Gastroesophageal sphincter (tissue), 4 donors: Measurements from ENCODE around the gene PLOD3. TPM values are rescaled to one million over a fixed set of nuclear protein-coding genes. Genes with fewer than 3 reads are reported as not detected.
A peak's percentile ranks its signal among the peaks of the same experiment; 100 is the strongest.
"Not testable (repeated sequence)": the region's sequence is repeated elsewhere in the genome, so short reads cannot be mapped to it uniquely, and the experiment has no call there.

ENCODE experiments used
- ATAC-seq: fragments of 150-250 bp; one replicate; pipeline ENCODE4 v1.9.1; 2016; ENCODE audit warnings: mild to moderate bottlenecking, moderate library complexity
- H3K27ac ChIP-seq, 4 donors: fragments of 200-600 bp; sonication (generic) in 3 of 4; 1 replicate in 3 of 4; 2 replicates in 1 of 4; pipeline ENCODE4 v1.5.1; 2016 to 2019
- H3K27me3 ChIP-seq: fragments of 200-600 bp; sonication (generic); one replicate; pipeline ENCODE4 v1.5.1; 2019
- H3K36me3 ChIP-seq, 2 donors: fragments of 200-600 bp; sonication (generic); one replicate each; pipeline ENCODE4 v1.5.1; 2019; ENCODE audit warnings: control low read depth in 1 of 2
- H3K4me1 ChIP-seq, 3 donors: fragments of 200-600 bp; sonication (generic); 1 replicate in 2 of 3; 2 replicates in 1 of 3; pipeline ENCODE4 v1.5.1; 2016 to 2019; ENCODE audit warnings: control low read depth in 2 of 3
- H3K4me3 ChIP-seq, 2 donors: fragments of 200-600 bp; sonication (generic); one replicate each; pipeline ENCODE4 v1.5.1; 2019; ENCODE audit warnings: mild to moderate bottlenecking in 1 of 2, moderate library complexity in 1 of 2
- H3K9me3 ChIP-seq, 3 donors: fragments of 200-600 bp; sonication (generic); one replicate each; pipeline ENCODE4 v1.5.1; 2017 to 2019; ENCODE audit warnings: control low read depth in 2 of 3
- EP300 ChIP-seq: sonication (generic); formaldehyde crosslinking; IDR thresholded peaks from one replicate; pipeline ENCODE4 v1.6.1; 2017; ENCODE audit warnings: antibody characterized with exemption, mild to moderate bottlenecking
- POLR2A ChIP-seq, 2 donors: fragments of 450-650 bp; IDR thresholded peaks; one replicate each; pipeline ENCODE4 v1.6.1; 2017; ENCODE audit warnings: antibody characterized with exemption in 2 of 2, mild to moderate bottlenecking in 2 of 2, moderate library complexity in 1 of 2
- POLR2AphosphoS5 ChIP-seq: sonication (generic); formaldehyde crosslinking; IDR thresholded peaks from one replicate; pipeline ENCODE4 v1.6.1; 2017; ENCODE audit warnings: antibody characterized with exemption
- WGBS, 2 donors: methylation state at CpG; one replicate each; pipeline ENCODE4 v1.1.5; 2018; ENCODE audit warnings: low coverage in 1 of 2; 5-methylcytosine and 5-hydroxymethylcytosine counted together
- total RNA-seq, 4 donors: library from RNA; depleted of rRNA; stranded (reverse); fragments of >200 nt; gene quantifications; one replicate each; pipeline ENCODE4 v1.1.0, GENCODE V29; 2016
- TF ChIP-seq, protein P1 (sequence below), 4 experiments: fragments of 200-600 bp in 2 of 4; fragments of 450-650 bp in 2 of 4; sonication (generic) in 1 of 4; IDR thresholded peaks; one replicate each; pipeline ENCODE4 v1.5.1; 2017 to 2019; ENCODE audit warnings: antibody characterized with exemption in 4 of 4, mild to moderate bottlenecking in 2 of 4, moderate library complexity in 2 of 4

Gene PLOD3
- total RNA-seq, 4 donors from 2014 or later: 35.0 to 51.3 (median 43.6) TPM

DNA sequence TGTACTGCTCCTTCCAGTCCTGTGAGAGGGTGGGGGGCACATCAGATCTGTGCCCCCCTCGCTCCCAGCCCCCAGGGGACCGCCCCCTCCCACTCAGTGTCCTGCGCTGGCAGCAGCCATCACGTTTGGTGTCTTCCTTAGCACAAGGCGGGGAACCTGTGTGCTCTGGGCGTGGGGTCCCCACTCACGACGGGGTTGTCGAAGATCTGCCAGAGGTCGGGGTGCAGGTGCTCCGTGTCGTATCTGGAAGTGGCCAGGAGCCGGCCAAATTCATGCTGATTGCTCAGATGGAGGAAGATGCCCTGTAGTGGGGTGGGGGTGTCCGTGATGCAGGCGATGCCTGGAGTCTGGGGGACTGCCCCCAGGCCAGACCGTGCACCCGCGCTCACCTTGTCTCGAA, 7.2 kb downstream of the PLOD3 start:
- H3K9me3 ChIP-seq: no peaks in the 10 kb centered on the region
- H3K27me3 ChIP-seq: no peaks in the 10 kb centered on the region
- H3K36me3 ChIP-seq: peaks cover 0 to 96% of the 10 kb centered on the region in 2 donors
- TF ChIP-seq POLR2AphosphoS5 (no peak), POLR2A (IDR thresholded peaks at IDR 0.05) (no peak), EP300 (no peak)
- TF ChIP-seq, protein P1, sequence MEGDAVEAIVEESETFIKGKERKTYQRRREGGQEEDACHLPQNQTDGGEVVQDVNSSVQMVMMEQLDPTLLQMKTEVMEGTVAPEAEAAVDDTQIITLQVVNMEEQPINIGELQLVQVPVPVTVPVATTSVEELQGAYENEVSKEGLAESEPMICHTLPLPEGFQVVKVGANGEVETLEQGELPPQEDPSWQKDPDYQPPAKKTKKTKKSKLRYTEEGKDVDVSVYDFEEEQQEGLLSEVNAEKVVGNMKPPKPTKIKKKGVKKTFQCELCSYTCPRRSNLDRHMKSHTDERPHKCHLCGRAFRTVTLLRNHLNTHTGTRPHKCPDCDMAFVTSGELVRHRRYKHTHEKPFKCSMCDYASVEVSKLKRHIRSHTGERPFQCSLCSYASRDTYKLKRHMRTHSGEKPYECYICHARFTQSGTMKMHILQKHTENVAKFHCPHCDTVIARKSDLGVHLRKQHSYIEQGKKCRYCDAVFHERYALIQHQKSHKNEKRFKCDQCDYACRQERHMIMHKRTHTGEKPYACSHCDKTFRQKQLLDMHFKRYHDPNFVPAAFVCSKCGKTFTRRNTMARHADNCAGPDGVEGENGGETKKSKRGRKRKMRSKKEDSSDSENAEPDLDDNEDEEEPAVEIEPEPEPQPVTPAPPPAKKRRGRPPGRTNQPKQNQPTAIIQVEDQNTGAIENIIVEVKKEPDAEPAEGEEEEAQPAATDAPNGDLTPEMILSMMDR (IDR thresholded peaks at IDR 0.05): no peak
- H3K4me3 ChIP-seq: no peak overlapping the region
- peaks cover 0 to 7% (median 0%) of the 10 kb centered on the region in 3 donors for H3K4me1 ChIP-seq
- no peak overlapping the region for H3K27ac ChIP-seq
- no peak for ATAC-seq
- 40% methylated on average over 1 of the region's 19 CpGs; no CpG with 5 or more reads in 1 of the 2 donors for WGBS, 2 donors

DNA sequence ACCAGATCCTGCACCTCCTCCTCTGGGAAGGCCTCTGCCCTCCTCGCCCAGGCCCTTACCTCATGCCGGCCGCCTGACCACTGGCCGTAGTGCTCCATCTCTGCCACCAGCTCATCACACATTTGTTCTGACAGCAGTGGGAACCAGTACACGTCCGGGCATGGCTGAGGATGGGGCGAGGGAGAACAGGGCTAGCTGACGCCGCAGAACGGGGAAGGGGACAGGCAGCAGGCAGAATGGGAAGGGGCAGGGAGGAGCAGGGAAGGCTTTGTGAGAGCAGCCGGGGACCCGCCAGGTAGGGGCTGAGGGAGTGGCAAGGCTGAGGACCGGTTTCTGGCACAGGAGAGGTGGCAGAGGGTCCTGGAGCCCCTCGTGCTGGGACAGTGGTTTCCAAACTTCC, 8.6 kb downstream of the PLOD3 start:
- WGBS, 2 donors: 87 to 93% methylated on average over 8 of the region's 14 CpGs
- H3K36me3 ChIP-seq: peaks cover 0 to 82% of the 10 kb centered on the region in 2 donors
- H3K27ac ChIP-seq: no peak overlapping the region
- TF ChIP-seq, protein P1 (IDR thresholded peaks at IDR 0.05): no peak
- no peak for TF ChIP-seq POLR2A (IDR thresholded peaks at IDR 0.05)
- TF ChIP-seq EP300: no peak
- TF ChIP-seq POLR2AphosphoS5: no peak
- no peak overlapping the region for H3K4me3 ChIP-seq
- no peaks in the 10 kb centered on the region for H3K4me1 ChIP-seq
- no peaks in the 10 kb centered on the region for H3K9me3 ChIP-seq
- H3K27me3 ChIP-seq: peaks cover under 1% of the 10 kb centered on the region
- no peak for ATAC-seq

DNA sequence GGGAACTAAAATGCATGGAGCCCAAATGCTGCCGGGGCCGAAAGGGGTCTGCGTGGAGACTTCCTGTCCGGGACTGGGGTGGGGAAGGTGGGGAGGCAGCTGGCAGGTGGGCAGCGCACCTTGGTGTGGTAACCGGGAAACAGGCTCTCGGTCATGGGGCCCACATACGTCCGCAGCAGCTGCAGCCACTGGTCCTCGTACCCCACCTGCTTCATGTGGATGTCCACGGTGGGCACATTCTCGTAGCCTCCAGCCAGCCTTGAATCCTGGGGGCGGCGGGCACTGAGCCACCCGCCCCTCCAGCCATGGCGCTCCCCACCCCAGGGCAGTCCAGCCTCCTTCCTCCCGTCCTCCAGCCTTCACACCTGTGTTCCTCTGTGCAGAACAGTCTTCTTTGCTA, 9.9 kb downstream of the PLOD3 start:
- no peak overlapping the region for H3K4me3 ChIP-seq
- peaks cover 0 to 69% of the 10 kb centered on the region in 2 donors for H3K36me3 ChIP-seq
- 89% methylated on average over 3 of the region's 17 CpGs; no CpG with 5 or more reads in 1 of the 2 donors for WGBS, 2 donors
- H3K9me3 ChIP-seq: no peaks in the 10 kb centered on the region
- H3K27ac ChIP-seq: no peak overlapping the region
- no peak for TF ChIP-seq EP300
- TF ChIP-seq POLR2AphosphoS5: no peak
- TF ChIP-seq, protein P1 (IDR thresholded peaks at IDR 0.05): no peak
- no peak for TF ChIP-seq POLR2A (IDR thresholded peaks at IDR 0.05)
- no peak for ATAC-seq
- H3K4me1 ChIP-seq: no peaks in the 10 kb centered on the region
- H3K27me3 ChIP-seq: peaks cover 14% of the 10 kb centered on the region

DNA sequence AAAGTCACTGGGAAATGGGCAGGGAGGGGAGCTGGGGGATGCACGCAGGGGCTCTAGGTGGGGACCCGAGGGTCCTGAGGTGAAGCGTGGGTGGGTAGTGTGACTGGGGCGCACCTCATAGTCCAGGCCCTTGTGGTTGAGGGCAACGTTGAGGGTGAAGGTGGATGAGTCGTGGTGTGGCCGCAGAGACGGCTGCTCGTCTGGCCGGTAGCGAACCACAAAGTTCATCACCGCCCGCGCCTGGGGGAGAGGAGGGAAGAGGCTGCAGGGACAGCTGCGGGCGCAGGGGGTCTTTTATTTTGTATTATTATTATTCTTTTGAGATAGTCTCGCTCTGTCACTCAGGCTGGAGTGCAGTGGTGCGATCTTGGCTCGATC, 10.7 kb downstream of the PLOD3 start:
- no peak overlapping the region for H3K27ac ChIP-seq
- H3K36me3 ChIP-seq: peaks cover 0 to 61% of the 10 kb centered on the region in 2 donors
- ATAC-seq: no peak
- H3K9me3 ChIP-seq: no peaks in the 10 kb centered on the region
- peaks cover 22% of the 10 kb centered on the region for H3K27me3 ChIP-seq
- no peak for TF ChIP-seq EP300
- no peak for TF ChIP-seq POLR2A (IDR thresholded peaks at IDR 0.05)
- TF ChIP-seq, protein P1 (IDR thresholded peaks at IDR 0.05): no peak
- TF ChIP-seq POLR2AphosphoS5: no peak
- H3K4me1 ChIP-seq: peaks cover 0 to 8% (median 7%) of the 10 kb centered on the region in 3 donors
- 86 to 90% methylated on average over 6 to 19 of the region's 19 CpGs for WGBS, 2 donors
- H3K4me3 ChIP-seq: no peak overlapping the region

DNA sequence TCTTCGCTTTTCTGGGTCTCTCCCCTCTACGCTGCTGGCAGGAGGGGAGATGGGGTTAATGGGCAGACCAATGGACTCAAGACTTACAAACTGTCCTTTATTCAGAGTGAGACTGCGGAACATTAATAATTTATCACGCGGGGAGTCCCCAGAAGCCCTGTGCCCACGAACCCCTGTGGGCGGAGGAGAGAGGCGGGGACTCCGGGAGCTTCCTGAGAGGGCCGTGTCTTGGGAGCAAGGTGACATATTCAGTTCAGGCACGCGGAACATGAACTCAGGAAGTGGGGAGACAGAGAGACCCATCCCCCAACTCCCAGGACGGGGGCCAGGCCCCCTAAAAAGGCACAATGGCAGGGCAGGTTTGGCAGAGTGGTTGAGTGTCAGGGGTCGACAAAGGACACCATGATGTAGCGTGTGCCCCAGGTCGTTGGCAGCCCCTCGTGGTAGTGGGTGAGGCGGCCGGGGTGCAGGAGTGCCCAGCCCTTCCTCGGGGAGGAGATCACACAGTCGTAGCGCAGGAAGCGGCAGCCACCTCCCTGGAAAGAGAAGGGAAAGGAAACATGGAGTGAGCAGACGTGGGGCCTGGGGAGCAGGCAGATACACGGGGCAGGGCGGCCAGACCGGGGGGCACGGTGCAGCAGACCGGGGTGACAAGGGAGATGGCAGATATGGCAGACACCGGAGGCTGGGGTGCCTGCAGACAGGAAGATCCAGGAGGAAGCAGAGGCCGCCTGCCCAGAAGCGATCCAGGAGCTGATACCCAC, 11.3 kb downstream of the PLOD3 start:
- 73 to 83% methylated on average over 6 to 19 of the region's 32 CpGs for WGBS, 2 donors
- TF ChIP-seq POLR2AphosphoS5: no peak
- peaks cover 0 to 55% of the 10 kb centered on the region in 2 donors for H3K36me3 ChIP-seq
- H3K27me3 ChIP-seq: peaks cover 27% of the 10 kb centered on the region
- no peaks in the 10 kb centered on the region for H3K9me3 ChIP-seq
- no peak overlapping the region for H3K27ac ChIP-seq
- H3K4me3 ChIP-seq: no peak overlapping the region
- H3K4me1 ChIP-seq: peaks cover 0 to 11% (median 8%) of the 10 kb centered on the region in 3 donors
- ATAC-seq: peak; percentile 9

DNA sequence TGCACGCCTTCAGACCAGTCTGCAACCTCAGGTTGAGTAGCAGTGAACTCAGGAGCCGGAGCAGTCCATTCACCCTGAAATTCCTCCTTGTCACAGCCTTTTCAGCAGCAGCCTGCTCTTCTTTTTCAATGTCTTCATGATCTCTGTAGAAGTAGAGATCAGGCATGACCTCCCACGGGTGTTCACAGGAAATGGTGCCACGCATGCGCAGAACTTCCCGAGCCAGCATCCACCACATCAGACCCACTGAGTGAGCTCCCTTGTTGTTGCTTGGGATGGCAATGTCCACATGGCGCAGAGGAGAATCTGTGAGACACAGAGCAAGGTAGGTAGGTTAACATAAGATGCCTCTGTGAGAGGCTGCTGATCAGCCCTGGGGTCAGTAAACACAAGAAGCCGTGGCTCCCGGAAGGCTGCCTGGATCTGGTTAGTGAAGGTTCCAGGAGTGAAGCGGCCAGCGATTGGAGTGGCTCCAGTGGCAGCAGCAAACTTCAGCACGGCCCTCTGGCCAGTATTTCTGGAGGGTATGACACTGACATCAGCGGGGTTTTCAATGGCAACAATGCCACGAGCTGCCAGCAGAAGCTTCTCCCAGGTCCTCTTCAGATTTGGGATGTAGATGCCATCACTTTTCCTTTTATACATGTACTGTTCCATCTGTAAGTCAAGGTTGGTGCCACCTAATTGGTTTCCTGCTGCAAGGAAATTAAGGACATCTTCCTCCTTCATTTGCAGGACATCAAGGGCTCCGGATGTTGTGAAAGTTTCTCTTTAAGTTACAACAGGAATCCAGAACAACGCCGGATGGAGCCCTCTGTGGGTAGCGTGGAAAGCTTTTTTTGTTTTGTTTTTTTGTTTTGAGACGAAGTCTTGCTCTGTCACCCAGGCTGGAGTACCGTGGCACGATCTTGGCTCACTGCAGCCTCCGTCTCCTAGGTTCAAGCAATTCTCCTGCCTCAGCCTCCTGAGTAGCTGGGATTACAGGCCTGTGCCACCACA, 13.3 kb downstream of the PLOD3 start:
- not testable (repeated sequence) for H3K9me3 ChIP-seq, H3K4me3 ChIP-seq, ATAC-seq, H3K27ac ChIP-seq
- peaks cover 0 to 35% of the 10 kb centered on the region in 2 donors for H3K36me3 ChIP-seq
- 56 to 80% methylated on average over 10 to 13 of the region's 22 CpGs for WGBS, 2 donors
- H3K4me1 ChIP-seq: peaks cover 0 to 11% (median 8%) of the 10 kb centered on the region in 3 donors
- H3K27me3 ChIP-seq: peaks cover 48% of the 10 kb centered on the region
